NCI-H187 treated with DMSO at 0.1 percent for 48 hours (cell line): ENCODE results near the gene SNX18.
"Not testable (repeated sequence)": the region's sequence is repeated elsewhere in the genome, so short reads cannot be mapped to it uniquely, and the experiment has no call there.

Experiments
- DNase-seq: peaks from one replicate; lab custom pipeline; 2025; lab: John Stamatoyannopoulos, UW

SNX18 gene

DNA sequence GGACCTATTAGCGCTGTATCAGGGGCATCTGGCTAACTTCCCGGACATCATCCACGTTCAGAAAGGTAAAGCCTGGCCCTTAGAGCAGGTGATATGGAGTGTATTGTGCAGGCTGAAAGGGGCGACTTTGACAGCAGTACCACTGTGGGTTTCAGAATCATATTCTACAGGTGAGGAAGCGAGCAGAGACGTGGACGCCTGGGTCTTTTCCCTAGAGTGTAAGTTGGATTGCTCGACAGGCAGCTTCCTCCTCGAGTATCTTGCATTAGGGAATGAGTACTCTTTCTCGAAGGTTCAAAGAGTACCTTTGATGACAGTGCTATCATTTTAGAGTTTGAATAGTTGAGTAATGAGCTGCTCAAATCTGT is 1.9 kb downstream of the SNX18 start:
- no peak for DNase-seq

DNA sequence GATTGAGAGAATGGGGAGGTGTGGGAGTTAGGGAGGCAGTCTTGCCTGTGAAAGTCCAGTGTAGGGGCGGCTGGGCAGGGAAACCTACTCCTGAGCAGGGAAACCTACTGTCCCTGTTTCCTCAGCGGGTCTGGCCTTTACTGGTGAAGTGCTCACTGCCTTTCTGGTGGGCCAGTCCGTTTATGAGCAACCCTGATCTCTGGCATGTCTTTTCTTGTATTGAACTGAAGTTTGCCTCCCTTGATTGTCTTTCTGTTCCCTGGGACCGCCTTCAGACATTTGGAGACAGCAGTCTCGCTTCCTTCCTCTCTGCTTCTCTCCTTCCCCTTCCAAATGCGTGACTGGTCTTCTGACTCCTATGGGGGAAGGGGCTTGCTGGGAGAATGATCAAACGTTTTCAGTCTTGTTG is 2.9 kb downstream of the SNX18 start:
- DNase-seq = no peak

DNA sequence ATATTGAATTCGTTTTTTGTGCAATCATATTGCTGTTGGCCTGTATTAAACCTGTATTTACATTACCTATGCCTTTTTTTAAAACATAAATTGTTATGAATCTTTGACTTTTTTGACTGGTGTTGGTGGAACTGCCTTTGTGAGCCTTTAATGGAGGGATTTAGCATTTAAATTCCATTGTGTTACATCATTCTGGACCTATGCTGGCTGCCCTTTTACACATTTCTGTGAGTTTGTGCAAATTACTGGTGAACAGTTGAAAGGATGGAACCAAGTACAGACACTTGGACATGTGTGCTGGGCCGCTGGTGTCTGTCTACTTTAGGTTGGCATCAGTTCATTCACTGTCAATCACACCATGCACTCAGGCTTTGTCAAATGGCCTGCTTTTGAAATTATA is 3.4 kb downstream of the SNX18 start:
- DNase-seq = no peak

DNA sequence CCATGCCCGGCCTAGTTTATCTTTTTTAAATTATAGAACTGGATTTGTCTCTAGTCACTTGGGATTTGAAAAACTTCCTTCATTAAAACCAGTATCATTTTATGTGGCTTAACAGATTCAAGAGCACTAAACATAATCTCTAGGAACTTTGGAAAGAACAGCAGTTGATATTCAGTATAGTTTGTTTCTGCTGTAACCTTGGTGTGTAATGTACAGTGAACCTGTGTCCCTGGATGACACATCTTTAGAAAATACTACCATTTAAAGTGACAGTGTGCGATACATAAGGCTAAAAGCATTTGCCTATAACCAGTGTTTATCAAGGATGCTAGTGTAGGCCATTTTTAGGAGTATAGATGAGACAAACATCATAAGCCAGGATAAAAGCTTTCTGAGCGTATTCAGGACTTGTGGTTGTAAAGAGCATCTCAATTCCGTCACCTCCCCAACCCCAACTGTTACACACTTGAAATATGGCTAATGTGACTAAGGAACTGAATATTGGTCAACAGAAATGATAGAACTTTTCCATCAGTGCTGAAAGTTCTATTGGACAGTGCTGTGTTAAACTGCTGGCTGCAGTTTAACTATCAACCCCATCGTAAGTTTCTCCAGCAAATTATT is 4.4 kb downstream of the SNX18 start:
- DNase-seq = no peak

DNA sequence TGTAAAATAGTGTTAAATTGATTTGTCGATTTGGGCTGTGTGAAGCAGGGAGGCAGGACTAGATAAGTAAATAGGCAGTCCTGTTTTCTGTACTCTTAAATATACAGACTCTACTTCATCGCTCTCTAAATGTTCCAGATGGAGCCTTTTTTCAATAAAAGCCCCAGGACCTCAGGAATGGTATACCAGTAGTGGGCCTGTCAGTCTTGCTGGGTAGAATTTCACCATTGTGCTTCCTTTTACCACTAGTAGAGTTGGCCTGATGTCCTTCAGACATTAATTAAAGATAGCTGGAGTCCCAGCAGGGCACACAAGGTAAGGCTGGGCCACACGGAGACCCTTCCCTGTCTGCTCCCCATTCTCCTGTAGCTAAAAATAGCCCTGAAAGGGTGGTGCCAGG is 6.0 kb downstream of the SNX18 start:
- no peak for DNase-seq

DNA sequence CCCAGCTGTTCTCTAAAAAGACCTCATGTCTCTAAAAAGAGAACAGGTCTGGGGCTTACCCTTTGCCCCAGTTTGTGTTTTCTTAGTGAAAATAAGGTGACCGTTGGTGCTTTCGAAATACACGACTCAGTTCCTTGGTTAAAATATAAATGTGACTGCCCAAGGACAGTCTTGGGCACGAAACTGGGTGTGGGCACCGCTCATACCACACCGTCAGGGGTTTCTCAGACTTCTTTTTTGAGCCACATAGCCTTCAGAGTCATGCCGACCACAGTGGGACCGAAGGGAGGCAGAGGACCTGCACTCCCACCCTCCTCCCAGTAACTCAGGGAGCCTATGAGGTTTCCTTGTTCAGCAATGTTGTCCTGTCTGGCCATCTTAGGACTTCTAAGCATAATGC is 6.5 kb downstream of the SNX18 start:
- no peak for DNase-seq

DNA sequence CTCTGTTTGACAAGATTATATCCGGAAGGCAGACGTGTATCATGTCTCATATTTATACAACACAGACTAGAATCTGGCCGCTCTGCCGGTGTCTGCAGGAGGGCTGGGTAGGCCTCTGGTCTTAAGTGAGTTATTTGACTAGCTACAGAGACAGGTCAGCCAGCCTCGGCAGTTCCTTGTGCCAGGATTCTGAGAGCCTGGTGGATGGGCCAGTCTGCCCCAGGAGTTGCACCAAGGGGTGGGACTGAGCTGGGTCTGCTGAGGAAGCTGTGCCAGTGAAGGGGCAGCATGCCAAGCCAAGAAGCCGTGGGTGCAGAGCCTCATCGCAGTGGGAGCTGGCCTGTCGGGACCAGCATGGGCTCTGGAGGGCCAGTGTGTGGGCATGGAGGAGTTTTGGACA is 7.1 kb downstream of the SNX18 start:
- no peak for DNase-seq

DNA sequence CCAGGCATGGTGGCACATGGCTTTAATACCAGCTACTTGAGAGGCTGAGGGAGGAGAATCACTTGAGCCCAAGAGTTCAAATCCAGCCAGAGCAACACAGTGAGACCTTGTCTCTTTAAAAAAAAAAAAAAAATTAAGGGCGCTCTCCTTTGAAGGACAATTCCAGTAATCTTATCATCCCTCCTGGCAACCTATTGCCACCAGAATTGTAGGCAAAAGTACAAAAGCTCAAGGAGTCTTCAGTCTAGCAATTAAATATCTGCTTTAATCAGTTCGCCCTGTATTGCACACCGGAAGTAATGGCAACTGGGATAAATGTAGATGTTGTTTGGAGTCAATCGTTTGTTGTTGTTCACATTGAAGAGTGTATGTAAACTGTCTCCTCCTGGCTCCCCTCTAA is 7.7 kb downstream of the SNX18 start:
- no peak for DNase-seq

DNA sequence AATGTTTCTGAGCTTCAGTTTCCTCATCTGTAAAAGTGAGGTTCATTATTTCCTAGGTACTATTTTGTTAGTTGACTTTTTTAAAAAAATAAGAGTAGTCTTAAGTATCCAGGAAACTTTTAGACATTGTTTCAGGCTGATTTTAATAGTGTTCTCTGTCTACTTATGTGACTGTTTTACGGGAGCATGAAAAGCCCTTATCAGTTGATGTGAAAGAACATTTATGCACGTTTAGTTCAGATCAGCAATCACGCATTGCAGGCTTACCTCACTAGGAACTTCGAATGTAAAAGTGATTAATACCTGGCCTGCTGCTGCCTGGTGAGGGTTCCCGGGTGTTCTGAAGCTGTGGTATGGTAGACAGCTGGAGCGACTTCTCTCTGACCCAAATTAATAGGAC is 8.1 kb downstream of the SNX18 start:
- no peak for DNase-seq

DNA sequence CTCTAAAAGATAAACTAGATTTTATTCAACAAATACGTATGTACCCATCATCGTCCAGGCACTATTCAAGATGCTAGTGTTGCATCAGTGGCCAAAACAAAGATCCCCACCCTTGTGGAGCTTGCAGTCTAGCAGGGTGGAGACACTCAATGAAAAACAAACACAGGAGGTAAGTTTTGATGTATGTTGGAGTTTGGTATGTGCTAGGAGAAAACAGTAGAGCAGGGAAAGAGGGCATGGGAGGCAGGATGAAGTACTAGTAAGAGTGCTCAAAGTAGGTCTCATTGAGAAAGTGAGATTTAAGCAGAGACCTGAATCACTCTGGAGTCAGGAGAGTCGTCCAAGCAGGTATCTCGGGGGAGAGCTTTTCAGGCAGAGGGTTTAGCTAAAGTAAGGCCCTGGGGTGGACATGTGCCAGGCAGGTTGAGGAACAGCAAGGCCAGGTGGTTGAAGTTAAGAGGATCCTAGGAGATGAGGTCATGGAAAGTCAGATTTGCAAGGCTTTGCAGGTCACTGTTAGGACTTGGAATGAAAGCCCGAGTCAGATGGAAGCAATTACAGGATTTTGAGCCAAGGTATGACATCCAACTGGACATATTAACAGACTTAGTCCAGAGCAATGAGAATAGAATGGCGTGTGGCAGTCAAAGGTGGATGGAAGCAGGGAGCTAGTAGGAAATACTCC is 9.2 kb downstream of the SNX18 start:
- no peak for DNase-seq

DNA sequence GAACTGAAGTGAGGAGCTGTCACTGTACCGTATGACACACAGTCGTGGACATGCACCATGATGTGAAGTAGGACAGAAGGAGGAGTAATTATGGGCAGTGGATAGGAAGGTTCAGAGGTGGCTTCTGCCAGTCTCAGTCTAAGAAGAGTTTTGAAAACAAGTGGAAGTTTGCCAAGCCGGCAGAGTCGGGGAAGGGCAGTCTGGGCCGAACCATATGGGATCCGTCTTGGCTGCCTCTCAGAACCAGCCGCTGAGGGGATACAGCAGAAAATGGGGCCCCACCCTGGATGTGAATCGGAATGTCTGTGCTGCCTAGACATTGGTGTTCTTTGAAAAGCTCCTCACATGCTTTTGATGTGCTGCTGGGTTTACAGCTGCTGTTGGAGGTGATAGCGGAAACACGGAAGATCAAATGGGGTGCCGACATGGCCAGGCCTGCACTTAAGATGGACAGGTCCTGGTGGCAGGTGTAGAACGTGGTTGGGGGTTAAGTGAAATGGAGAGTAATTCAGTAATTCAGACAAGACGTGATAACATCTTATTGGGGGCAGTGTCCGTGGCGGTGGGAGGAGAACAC is 11.2 kb downstream of the SNX18 start:
- no peak for DNase-seq

DNA sequence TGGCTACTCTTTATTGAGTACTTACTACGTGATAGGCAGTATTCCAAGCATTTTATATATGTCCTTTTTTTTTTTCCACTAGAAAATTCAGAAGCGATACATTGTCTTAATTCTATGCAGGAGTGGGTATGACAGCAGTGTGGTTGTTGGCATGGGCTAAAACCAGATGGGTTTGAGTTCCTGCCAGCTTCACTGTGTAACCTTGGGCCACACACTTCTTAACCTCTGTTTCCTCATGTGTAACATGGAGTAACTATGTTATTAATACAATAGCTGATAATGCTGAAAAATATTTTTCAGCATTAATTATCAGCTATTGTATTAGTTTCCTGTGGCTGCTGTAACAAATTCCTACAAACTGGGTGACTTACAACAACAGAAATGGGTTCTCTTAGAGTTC is 12.0 kb downstream of the SNX18 start:
- DNase-seq = no peak

DNA sequence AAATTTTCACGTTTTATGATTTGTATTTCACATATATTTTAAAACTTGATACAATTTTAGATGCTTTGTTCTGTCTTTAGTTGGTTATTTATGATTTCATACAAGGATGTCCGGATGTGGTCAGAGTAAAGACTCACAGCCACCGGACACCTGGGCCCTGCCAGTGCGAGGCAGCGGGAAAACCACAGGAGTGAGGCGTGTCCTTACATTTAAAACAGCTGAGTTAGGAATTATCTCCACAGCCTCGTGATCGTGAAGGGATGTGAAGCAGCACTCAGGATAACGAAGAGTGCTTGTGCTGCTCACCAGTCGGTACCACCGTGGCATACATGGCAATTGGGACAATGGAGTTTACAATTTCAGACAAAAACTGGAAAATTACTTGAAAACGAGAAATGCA is 14.0 kb downstream of the SNX18 start:
- no peak for DNase-seq

DNA sequence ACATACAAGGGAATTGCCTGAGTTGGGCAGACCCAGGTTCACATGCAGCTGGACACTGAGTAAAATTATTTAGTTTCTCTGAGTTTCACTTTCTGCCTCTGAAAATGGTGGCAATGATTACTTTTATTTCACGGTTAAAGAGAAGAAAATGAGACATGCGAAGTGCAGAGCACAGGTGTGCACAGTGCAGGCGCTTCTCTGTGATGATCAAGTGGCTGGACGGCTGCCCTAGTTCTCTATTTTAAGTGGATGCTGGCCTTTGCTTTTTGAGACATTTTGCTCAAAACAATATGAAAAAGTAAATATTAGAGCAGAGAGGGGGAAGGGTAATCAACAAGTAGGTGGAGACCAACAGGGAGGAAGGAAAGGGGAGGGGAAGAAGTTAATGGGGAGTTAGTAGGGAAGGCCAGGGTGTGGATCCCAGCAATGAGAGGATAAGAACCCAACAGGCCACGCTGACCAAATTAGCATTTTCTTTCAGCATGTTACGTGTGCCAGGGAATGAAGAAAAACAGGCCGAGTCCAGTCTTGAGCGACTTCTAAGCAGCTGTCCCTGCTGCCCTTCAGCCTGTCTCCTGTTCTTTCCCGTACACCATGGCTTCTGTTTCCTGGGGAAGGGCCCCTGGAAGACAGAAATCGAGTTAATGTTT is 16.1 kb downstream of the SNX18 start:
- no peak for DNase-seq

DNA sequence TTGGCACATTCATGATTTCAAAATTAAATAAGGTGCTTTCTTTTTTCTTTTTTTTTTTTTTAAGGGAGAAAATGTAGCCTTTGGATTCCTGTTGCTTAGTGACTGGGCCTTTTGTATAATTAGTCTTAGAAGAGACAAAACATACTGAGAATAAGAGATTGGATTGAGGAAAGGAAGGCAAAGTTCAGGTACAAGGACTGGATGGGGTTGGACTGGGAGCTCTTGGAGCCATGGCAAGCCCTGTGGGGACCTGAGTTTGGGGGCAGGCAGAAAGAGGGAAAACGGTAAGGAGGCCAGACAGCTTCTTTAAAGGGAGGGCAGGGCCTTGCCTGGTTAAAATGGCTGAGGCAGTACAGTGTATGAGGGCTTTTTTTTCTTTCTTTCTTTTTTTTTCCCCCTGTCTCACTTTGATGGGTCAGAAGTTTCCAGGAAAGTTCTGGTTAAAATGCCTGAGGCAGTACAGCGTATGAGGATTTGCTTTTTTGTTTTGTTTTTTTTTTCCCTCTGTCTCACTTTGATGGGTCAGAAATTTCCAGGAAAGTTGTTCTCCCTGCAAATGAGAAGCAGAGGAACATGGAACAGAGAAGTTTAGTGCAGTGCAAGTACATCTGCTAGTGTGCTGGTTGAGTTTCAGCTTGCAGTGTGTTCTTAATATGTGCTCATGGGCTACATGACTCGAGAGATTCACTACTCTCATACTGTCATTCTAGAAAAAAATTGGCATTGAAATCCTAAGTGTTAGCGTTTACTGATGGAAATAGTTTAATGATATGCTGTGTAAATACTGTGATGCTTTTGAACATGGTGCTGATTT is 16.8 kb downstream of the SNX18 start:
- DNase-seq = no peak

DNA sequence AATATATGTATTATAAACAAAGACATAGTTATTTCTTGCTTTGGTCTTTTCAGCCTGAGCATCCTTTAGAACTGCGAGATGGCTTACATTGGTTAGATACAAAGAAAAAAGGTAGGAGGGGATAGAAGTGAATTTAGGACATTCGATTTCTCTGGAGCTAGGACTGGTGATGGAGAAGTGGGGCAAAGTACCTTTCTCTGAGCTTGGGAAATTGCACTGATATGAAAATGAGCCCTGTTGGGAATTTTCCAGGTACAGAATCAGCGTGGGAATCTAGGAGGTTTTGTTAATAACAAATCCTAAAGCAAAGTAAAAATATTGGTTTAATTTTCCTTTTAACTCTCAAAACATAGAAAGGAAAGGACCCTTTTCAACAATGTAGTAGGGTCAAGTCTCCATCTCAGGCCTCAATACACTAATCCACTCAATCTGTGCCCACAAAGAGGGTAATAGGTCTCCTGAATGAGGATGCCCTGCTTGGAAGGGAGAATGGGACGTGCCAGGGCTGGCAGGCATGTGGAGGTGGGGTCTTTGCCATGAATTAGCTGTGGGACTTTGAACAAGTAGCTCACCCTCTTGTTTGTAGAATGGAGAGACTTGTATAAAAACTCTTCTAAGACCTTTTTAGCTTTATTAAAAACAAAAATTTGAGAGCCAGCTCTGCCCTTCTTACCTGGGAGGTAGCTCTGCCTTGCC is 17.7 kb downstream of the SNX18 start:
- DNase-seq = no peak

DNA sequence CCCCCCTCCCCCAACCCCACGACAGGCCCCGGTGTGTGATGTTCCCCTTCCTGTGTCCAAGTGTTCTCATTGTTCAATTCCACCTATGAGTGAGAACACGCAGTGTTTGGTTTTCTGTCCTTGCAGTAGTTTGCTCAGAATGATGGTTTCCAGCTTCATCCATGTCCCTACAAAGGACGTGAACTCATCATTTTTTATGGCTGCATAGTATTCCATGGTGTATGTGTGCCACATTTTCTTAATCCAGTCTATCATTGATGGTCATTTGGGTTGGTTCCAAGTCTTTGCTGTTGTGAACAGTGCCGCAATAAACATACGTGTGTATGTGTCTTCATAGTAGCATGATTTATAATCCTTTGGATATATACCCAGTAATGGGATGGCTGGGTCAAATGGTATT is 18.8 kb downstream of the SNX18 start:
- DNase-seq = not testable (repeated sequence)

DNA sequence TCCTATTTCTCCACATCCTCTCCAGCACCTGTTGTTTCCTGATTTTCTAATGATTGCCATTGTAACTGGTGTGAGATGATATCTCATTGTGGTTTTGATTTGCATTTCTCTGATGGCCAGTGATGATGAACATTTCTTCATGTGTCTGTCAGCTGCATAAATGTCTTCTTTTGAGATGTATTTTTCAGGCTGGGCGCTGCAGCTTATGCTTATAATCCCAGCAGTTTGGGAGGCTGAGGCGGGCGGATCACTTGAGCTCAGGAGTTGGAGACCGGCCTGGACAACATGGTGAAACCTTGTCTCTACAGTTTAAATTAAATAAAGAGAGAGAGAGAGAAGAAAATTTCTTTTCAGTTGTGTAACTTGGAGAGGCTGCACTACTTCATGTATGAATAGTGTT is 19.3 kb downstream of the SNX18 start:
- not testable (repeated sequence) for DNase-seq

DNA sequence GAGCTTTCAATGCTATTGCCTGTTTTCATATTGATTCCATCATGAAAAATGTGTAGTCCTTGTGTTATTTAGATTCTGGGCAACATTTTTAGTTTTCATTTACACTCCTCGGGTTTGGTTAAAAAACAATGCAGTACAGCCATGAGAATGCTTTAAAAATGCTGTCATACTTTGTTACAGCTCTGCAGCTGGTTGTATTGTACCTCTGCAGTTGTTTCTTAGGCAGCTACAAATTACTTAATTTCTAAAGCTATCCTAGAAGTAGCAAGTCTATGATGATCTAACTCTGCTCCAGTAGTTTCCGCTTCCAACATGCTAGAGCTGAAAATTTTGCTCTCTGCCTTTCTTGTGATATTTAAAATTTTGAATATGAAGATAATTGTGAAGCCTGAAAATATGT is 20.2 kb downstream of the SNX18 start:
- no peak for DNase-seq

DNA sequence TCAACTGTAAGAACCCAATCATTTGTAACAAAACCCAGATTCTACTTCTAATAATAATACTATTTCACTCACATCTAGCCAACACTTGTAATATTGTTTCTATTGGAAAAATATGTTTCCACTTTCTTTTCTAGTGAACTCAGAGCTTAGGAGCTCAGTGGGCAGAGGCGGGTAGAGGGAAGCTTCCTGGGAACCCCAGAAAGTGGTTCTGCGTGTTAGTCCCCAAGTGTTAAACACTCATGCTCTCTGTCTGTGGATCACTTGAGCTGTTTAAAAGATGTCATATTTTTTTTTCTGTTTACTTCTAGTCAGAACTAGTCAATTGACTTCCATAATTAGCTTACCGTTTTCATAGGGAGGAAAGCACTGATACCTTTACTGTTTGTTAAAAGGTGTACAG is 20.6 kb downstream of the SNX18 start:
- no peak for DNase-seq

DNA sequence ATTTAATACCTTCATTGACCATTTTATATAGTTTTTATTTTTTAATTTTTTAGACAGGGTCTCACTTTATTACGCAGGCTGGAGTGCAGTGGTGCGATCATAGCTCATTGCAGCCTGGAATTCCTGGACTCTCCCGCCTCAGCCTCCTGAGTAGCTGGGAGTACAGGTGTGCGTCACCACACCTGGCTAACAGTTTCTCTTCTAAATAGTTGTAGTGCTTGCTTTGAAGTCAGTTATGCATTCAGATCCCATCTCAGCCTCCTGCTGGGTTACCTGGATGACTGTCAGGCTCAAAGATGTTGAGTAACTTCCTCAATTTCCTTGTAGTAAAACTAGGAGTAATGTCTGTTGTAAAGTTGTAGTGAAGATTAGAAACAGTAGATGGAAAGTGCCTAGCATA is 21.4 kb downstream of the SNX18 start:
- no peak for DNase-seq

DNA sequence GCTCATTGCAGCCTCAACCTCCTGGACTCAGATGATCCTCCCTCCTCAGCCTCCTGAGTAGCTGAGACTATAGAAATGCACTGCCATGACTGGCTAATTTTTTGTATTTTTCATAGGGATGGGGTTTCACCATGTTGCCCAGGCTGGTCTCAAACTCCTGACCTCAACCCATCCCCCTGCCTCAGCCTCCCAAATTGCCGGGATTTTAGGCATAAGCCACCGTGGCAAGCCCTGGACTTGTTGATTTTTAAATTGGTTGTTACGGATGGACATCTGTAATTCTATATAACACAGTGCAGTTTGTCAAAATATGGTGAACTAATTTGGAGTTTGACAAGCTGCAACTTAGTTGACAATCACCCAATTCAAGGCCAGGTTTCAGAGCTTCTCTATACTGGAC is 22.7 kb downstream of the SNX18 start:
- DNase-seq = no peak
